ENCODE data around the gene MYO15B.

DNA sequence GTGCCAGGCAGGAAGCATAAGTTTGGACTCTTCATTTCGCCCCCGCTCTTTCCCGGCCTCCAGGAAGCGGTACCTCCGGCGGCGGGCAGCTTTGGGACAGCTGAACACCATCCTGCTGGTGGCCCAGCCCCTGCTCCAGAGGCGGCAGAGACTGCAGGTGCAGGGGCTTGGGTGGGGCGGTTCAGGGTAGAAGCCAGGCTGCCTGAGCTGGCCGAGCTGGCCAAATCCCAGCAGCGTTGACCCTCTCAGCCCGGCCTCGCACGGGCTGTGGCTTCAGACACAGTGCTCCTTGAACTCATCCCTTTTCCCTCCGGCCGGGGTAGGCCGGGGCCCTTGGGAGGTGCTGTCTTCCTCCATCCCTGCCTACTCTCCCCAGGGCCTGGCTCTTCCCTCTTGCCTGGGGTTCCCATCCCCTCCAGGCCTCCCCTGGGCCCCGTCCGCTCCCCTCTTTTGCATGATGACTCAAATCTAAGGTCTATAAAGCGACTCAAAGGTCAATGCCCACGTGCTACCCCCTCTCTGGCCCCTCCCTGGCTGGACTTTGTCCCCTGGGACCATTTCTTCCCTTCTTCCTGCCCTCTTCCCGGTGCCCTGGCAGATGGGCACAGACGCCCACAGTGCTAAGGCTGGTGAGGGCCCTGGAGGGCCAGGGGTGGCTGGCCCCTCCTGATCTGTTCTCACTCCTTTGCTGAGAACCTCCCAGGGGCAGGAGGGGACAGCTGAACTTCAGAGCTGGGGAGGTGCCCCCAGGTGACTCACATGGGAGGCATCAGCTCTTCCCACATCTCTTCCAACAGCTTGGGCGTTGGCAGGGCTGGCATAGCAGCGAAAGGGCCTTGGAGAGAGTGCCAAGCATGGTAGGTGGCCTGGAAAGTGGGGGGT, 22.7 kb downstream of the MYO15B start:
- TF ChIP-seq, protein P1, sequence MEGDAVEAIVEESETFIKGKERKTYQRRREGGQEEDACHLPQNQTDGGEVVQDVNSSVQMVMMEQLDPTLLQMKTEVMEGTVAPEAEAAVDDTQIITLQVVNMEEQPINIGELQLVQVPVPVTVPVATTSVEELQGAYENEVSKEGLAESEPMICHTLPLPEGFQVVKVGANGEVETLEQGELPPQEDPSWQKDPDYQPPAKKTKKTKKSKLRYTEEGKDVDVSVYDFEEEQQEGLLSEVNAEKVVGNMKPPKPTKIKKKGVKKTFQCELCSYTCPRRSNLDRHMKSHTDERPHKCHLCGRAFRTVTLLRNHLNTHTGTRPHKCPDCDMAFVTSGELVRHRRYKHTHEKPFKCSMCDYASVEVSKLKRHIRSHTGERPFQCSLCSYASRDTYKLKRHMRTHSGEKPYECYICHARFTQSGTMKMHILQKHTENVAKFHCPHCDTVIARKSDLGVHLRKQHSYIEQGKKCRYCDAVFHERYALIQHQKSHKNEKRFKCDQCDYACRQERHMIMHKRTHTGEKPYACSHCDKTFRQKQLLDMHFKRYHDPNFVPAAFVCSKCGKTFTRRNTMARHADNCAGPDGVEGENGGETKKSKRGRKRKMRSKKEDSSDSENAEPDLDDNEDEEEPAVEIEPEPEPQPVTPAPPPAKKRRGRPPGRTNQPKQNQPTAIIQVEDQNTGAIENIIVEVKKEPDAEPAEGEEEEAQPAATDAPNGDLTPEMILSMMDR (IDR thresholded peaks at IDR 0.05; ENCODE audit: borderline replicate concordance, extremely low read depth, low read length, poor library complexity, severe bottlenecking), result no peak
- no peak for TF ChIP-seq EZH2 (IDR thresholded peaks at IDR 0.05; ENCODE audit: borderline replicate concordance, low read depth, low read length, severe bottlenecking)
